NB4 (cell line): ENCODE measurements around the gene KDM4C.
"Not testable (repeated sequence)": the region's sequence is repeated elsewhere in the genome, so short reads cannot be mapped to it uniquely, and the experiment has no call there.

ENCODE experiments used
- DNase-seq: peaks from one replicate; pipeline ENCODE4 v3.0.0; 2010; ENCODE audit warnings: low read depth
- H3K4me3 ChIP-seq: one replicate; pipeline ENCODE4 v1.5.1; 2011; ENCODE audit warnings: mild to moderate bottlenecking, low read depth, low read length, moderate library complexity
- CTCF ChIP-seq: IDR thresholded peaks from one replicate; pipeline ENCODE4 v1.5.1; 2012; ENCODE audit warnings: low read depth, low read length
- MAX ChIP-seq: IDR thresholded peaks from 2 replicates; pipeline ENCODE4 v1.6.1; 2011; ENCODE audit warnings: low read depth, low read length
- MYC ChIP-seq: IDR thresholded peaks from 2 replicates; pipeline ENCODE4 v1.6.1; 2011; ENCODE audit warnings: low read depth, low read length
- POLR2A ChIP-seq: IDR thresholded peaks from 2 replicates; pipeline ENCODE4 v1.6.1; 2011; ENCODE audit warnings: mild to moderate bottlenecking; ENCODE audit not compliant: insufficient read length; ENCODE audit errors: extremely low read depth

The KDM4C gene

GRCh38 chr9:6805532-6805931 is 47.8 kb downstream of the KDM4C start:
- no peak overlapping the region for H3K4me3 ChIP-seq
- TF ChIP-seq CTCF (no peak), POLR2A (no peak), MAX (no peak), MYC (no peak)
- no peak for DNase-seq

DNA sequence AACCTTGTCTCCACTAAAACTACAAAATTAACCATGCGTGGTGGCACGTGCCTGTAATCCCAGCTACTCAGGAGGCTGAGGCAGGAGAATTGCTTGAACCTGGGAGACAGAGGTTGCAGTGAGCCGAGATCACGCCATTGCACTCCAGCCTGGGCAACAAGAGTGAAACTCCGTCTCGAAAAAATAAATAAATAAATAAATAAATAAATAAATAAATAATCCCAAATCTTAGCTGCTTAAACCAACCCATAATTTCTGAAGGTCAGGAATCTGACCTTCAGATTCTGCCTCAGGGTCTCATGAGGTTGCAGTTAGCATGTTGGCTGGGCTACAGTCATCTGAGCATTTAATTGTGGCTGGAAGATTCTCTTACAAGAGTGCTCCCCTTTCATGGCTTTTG is 48.5 kb downstream of the KDM4C start:
- not testable (repeated sequence) for DNase-seq, H3K4me3 ChIP-seq

DNA sequence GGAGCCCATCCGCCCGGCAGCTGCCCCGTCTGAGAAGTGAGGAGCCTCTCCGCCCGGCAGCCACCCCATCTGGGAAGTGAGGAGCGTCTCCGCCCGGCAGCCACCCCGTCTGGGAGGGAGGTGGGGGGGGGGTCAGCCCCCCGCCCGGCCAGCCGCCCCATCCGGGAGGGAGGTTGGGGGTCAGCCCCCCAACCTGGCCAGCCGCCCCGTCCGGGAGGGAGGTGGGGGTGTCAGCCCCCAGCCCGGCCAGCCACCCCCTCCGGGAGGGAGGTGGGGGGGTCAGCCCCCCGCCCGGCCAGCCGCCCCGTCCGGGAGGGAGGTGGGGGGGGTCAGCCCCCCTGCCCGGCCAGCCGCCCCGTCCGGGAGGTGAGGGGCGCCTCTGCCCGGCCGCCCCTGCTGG is 49.9 kb downstream of the KDM4C start:
- not testable (repeated sequence) for DNase-seq, H3K4me3 ChIP-seq

- no peak overlapping the region for H3K4me3 ChIP-seq
- TF ChIP-seq CTCF: no peak
- TF ChIP-seq POLR2A: no peak
- no peak for TF ChIP-seq MYC
- TF ChIP-seq MAX: no peak
- no peak for DNase-seq
Observed at GRCh38 chr9:6811436-6811835, 53.7 kb downstream of the KDM4C start.

DNA sequence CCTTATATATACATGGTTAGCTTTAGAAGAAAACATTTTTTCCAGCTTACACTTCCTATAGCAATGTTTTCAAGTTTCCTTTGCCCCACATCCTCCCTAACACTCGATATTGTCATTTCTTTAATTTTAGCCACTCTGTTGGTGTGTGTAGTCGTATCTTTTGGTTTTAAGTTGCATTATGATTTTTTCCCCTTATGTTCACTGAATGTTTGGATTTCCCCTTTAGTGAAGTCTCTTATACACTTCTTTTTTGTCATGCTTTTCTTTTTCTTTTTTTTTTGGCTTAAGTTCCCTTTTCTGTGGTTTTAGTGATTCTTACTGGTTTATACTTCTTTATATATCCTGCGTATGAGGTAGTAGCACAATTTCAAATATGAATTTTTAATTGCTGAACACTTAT is 58.8 kb downstream of the KDM4C start:
- no peak overlapping the region for H3K4me3 ChIP-seq
- no peak for DNase-seq
- TF ChIP-seq CTCF: no peak
- TF ChIP-seq MAX: no peak
- TF ChIP-seq MYC: no peak
- no peak for TF ChIP-seq POLR2A

DNA sequence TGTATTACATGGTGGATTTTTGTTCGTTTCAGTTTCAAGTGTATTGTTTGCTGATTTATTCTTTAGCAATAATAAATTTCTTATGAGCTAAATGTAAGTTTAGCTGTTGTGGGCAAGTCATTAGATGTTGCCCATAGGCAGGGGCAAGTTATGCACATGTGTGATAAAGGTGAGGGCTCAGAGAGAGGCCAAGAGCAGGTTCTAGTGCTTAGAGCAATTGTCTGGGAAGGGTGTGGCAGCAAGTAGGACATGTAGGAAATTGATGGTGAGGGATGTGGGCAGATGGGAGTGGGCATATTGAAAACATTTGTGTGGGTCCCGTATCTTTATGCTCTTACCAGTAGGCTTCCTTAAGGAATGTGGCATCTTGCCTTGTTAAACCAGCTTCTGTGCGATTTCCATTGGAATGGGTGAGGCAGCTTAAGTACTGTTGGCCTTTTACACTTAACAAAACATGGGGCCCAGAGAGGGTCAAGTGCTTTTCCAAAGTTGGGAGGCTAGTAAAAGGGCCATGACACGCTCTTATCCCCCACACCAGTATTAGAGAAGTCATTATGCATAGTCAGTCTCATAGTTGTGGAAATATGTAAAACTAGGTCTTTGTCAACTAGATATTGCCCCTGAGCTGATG is 60.6 kb downstream of the KDM4C start:
- DNase-seq: no peak
- TF ChIP-seq MAX: no peak
- no peak for TF ChIP-seq POLR2A
- TF ChIP-seq MYC: no peak
- no peak overlapping the region for H3K4me3 ChIP-seq

- H3K4me3 ChIP-seq: no peak overlapping the region
- DNase-seq: no peak
- TF ChIP-seq CTCF (no peak), MYC (no peak), MAX (no peak), POLR2A (no peak)
Observed at GRCh38 chr9:6819112-6819511, 61.3 kb downstream of the KDM4C start.
